ENCODE data around the gene ADD3.

DNA sequence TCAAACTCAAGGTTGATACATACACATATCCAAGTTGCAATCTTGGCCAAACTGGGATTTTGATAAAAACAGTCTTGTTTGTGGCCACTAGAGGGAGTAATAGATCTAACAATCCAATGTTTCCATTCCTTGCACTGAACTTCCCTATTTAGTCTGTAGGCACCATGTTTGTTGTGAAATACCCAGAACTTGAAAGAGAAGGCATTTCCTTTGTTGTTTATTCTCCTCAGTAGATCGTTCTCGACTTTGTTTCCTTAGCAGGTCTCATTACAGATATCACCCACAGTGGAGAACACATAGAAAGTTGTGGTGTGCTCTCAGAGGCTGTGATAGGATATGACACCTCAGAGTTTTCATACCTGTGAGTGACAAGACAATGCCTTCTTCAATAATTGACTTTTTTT is 129.4 kb downstream of the ADD3 start:
- TF ChIP-seq, protein P1, sequence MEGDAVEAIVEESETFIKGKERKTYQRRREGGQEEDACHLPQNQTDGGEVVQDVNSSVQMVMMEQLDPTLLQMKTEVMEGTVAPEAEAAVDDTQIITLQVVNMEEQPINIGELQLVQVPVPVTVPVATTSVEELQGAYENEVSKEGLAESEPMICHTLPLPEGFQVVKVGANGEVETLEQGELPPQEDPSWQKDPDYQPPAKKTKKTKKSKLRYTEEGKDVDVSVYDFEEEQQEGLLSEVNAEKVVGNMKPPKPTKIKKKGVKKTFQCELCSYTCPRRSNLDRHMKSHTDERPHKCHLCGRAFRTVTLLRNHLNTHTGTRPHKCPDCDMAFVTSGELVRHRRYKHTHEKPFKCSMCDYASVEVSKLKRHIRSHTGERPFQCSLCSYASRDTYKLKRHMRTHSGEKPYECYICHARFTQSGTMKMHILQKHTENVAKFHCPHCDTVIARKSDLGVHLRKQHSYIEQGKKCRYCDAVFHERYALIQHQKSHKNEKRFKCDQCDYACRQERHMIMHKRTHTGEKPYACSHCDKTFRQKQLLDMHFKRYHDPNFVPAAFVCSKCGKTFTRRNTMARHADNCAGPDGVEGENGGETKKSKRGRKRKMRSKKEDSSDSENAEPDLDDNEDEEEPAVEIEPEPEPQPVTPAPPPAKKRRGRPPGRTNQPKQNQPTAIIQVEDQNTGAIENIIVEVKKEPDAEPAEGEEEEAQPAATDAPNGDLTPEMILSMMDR (tag by site-specific recombination; IDR thresholded peaks at IDR 0.05): peak; percentile 76
- TF ChIP-seq ZNF629 (tag by site-specific recombination; IDR thresholded peaks at IDR 0.05): no peak
- no peak for TF ChIP-seq MZF1 (tag by site-specific recombination; IDR thresholded peaks at IDR 0.05; ENCODE audit: borderline replicate concordance)
- TF ChIP-seq EGR2 (tag by site-specific recombination; IDR thresholded peaks at IDR 0.05; ENCODE audit: low read depth): no peak
- 0 out of 2 replicates have a peak, but pooled peaks have one; percentile 12 for TF ChIP-seq TCF7L2 (IDR thresholded peaks at IDR 0.05; ENCODE audit: borderline replicate concordance, low read depth, low read length)
- no peak for TF ChIP-seq ZBTB1 (tag by site-specific recombination; IDR thresholded peaks at IDR 0.05)
- TF ChIP-seq ZNF585B (tag by site-specific recombination; IDR thresholded peaks at IDR 0.05): no peak
- TF ChIP-seq SETDB1 (IDR thresholded peaks at IDR 0.05; ENCODE audit: insufficient read length, low read length): no peak
- TF ChIP-seq ZFHX2 (tag by site-specific recombination; conservative IDR thresholded peaks at IDR 0.05): no peak
- TF ChIP-seq KLF10 (tag by site-specific recombination; IDR thresholded peaks at IDR 0.05): no peak

Data from HEK293 (cell line).